K562 (cell line): Measurements from ENCODE around the gene GATA5. TPM values are rescaled to one million over a fixed set of nuclear protein-coding genes. Genes with fewer than 3 reads are reported as not detected.

Experiments used
- ARID2 ChIP-seq: fragments of 450-650 bp; IDR thresholded peaks from 2 replicates; pipeline ENCODE4 v1.6.1; 2017; ENCODE audit warnings: antibody characterized with exemption, mild to moderate bottlenecking
- CCAR2 ChIP-seq: fragments of 200-400 bp; formaldehyde crosslinking; IDR thresholded peaks from 2 replicates; pipeline ENCODE4 v1.6.1; 2017; ENCODE audit warnings: mild to moderate bottlenecking, low read depth, low read length
- CREB1 ChIP-seq, 2 experiments: sonication (generic) in 1 of 2; formaldehyde crosslinking in 1 of 2; IDR thresholded peaks; 2 replicates each; pipeline versions ENCODE4 v1.6.1 to v1.8.0; 2012 to 2022; ENCODE audit warnings: inconsistent platforms in 1 of 2, mild to moderate bottlenecking in 1 of 2, missing genetic modification reagents in 1 of 2, moderate library complexity in 1 of 2
- ETS2 ChIP-seq: IDR thresholded peaks from 2 replicates; pipeline ENCODE4 v1.6.1; 2016; ENCODE audit warnings: borderline replicate concordance, missing genetic modification characterization, mild to moderate bottlenecking, moderate library complexity, missing compliant biosample characterization; ENCODE audit not compliant: poor library complexity, severe bottlenecking
- EWSR1 ChIP-seq: fragments of 450-650 bp; IDR thresholded peaks from 2 replicates; pipeline ENCODE4 v1.6.1; 2018; ENCODE audit warnings: borderline replicate concordance, mild to moderate bottlenecking, low read depth, moderate library complexity; ENCODE audit not compliant: partially characterized antibody
- GABPB1 ChIP-seq: sonication (generic); formaldehyde crosslinking; IDR thresholded peaks from 2 replicates; pipeline ENCODE4 v1.8.0; 2022; ENCODE audit warnings: mild to moderate bottlenecking, missing genetic modification reagents
- HMBOX1 ChIP-seq: sonication (generic); IDR thresholded peaks from 2 replicates; pipeline ENCODE4 v1.6.1; 2016
- HMG20A ChIP-seq: fragments of 450-650 bp; formaldehyde crosslinking; conservative IDR thresholded peaks from 2 replicates; pipeline ENCODE4 v1.4.0; 2020; ENCODE audit warnings: mild to moderate bottlenecking, mixed read lengths
- RBM39 ChIP-seq: fragments of 200-400 bp; formaldehyde crosslinking; optimal IDR thresholded peaks from 2 replicates; pipeline ENCODE3; 2018; ENCODE audit warnings: low read depth, low read length
- RREB1 ChIP-seq: fragments of 250-450 bp; sonication (Bioruptor Pico); IDR thresholded peaks from 2 replicates; pipeline ENCODE4 v1.4.0; 2020
- YY1 ChIP-seq, 3 experiments: IDR thresholded peaks; 2 replicates each; pipeline ENCODE4 v1.6.1; 2011; ENCODE audit warnings: low read length in 2 of 3, mild to moderate bottlenecking in 2 of 3, moderate library complexity in 2 of 3, borderline replicate concordance in 1 of 3, control low read depth in 1 of 3, low read depth in 1 of 3; ENCODE audit not compliant: insufficient read depth in 3 of 3, insufficient replicate concordance in 2 of 3, control insufficient read depth in 1 of 3, insufficient read length in 1 of 3; ENCODE audit errors: extremely low read depth in 1 of 3
- ZNF146 ChIP-seq: IDR thresholded peaks from one replicate; pipeline ENCODE4 v1.6.1; 2018; ENCODE audit warnings: missing compliant biosample characterization; ENCODE audit not compliant: unreplicated experiment
- polyA plus RNA-seq, 8 experiments: library from polyadenylated mRNA; depleted of rRNA in 4 of 8; stranded (reverse) in 5 of 8; unstranded in 3 of 8; fragments of >200 nt; fragmentation: Nextera tagmentation in 2 of 8; fragmentation: Illumina TruSeq in 1 of 8; extraction: Ambion mirVana in 2 of 8; extraction: Trizol in 1 of 8; gene quantifications; 2 replicates each; pipeline versions ENCODE4 v1.2.1 to v1.2.3, GENCODE V29; 2011 to 2014; ENCODE audit warnings: inconsistent platforms in 1 of 8, missing spikeins in 1 of 8
- total RNA-seq, 7 experiments: library from RNA; depleted of rRNA in 6 of 7; stranded (reverse); fragments of >200 nt in 6 of 7; fragmentation: Illumina TruSeq in 2 of 7; extraction: Trizol in 2 of 7; gene quantifications; 2 replicates each; pipeline versions ENCODE4 v1.2.1 to v1.2.3, GENCODE V29; 2011 to 2021; ENCODE audit warnings: low replicate concordance in 1 of 7
- TF ChIP-seq, protein P1 (sequence below): sonication (generic); formaldehyde crosslinking; IDR thresholded peaks from 2 replicates; pipeline ENCODE4 v1.8.0; 2022; ENCODE audit warnings: mild to moderate bottlenecking, missing genetic modification reagents
- TF ChIP-seq, protein P2 (sequence below): fragments of 450-650 bp; IDR thresholded peaks from 2 replicates; pipeline ENCODE4 v1.7.1; 2018; ENCODE audit warnings: mild to moderate bottlenecking, low read depth; ENCODE audit not compliant: partially characterized antibody

GATA5 gene
- total and polyA plus RNA-seq, 9 of the 15 experiments (the other 6 are each of a cell fraction or from before 2014, with no cell fraction given): 0.09 to 0.57 (median 0.20) TPM; not detected in 3

- TF ChIP-seq RREB1 (CRISPR knock-in tag): no peak
- no peak for TF ChIP-seq ARID2
- no peak for TF ChIP-seq GABPB1 (CRISPR knock-in tag)
- TF ChIP-seq RBM39: no peak
- TF ChIP-seq ETS2: no peak
- TF ChIP-seq, protein P1, sequence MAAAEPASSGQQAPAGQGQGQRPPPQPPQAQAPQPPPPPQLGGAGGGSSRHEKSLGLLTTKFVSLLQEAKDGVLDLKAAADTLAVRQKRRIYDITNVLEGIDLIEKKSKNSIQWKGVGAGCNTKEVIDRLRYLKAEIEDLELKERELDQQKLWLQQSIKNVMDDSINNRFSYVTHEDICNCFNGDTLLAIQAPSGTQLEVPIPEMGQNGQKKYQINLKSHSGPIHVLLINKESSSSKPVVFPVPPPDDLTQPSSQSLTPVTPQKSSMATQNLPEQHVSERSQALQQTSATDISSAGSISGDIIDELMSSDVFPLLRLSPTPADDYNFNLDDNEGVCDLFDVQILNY (CRISPR knock-in tag): no peak
- TF ChIP-seq HMBOX1: no peak
- TF ChIP-seq ZNF146 (CRISPR knock-in tag): no peak
- no peak for TF ChIP-seq YY1 (IDR thresholded peaks at IDR 0.05; ENCODE audit: borderline replicate concordance in 1 of 3, control insufficient read depth in 1 of 3, extremely low read depth in 1 of 3, insufficient read depth in 3 of 3, insufficient read length in 1 of 3, insufficient replicate concordance in 2 of 3, low read depth in 1 of 3, low read length in 2 of 3)
- TF ChIP-seq CREB1 (IDR thresholded peaks at IDR 0.05): no peak
- TF ChIP-seq CREB1 (CRISPR knock-in tag; IDR thresholded peaks at IDR 0.05): no peak
- no peak for TF ChIP-seq CCAR2
- TF ChIP-seq, protein P2, sequence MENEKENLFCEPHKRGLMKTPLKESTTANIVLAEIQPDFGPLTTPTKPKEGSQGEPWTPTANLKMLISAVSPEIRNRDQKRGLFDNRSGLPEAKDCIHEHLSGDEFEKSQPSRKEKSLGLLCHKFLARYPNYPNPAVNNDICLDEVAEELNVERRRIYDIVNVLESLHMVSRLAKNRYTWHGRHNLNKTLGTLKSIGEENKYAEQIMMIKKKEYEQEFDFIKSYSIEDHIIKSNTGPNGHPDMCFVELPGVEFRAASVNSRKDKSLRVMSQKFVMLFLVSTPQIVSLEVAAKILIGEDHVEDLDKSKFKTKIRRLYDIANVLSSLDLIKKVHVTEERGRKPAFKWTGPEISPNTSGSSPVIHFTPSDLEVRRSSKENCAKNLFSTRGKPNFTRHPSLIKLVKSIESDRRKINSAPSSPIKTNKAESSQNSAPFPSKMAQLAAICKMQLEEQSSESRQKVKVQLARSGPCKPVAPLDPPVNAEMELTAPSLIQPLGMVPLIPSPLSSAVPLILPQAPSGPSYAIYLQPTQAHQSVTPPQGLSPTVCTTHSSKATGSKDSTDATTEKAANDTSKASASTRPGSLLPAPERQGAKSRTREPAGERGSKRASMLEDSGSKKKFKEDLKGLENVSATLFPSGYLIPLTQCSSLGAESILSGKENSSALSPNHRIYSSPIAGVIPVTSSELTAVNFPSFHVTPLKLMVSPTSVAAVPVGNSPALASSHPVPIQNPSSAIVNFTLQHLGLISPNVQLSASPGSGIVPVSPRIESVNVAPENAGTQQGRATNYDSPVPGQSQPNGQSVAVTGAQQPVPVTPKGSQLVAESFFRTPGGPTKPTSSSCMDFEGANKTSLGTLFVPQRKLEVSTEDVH: no peak
- TF ChIP-seq HMG20A (CRISPR knock-in tag): no peak
- no peak for TF ChIP-seq EWSR1
These were observed 1.2 kb downstream of the GATA5 start (continued) for GRCh38 chr20:62474604-62475026.
